Astrocyte of the spinal cord (primary cell): ENCODE results near the gene CPA3.

Experiments used
- DNase-seq: peaks from one replicate; pipeline ENCODE4 v3.0.0; 2011; ENCODE audit warnings: low read depth, low spot score
- H3K4me3 ChIP-seq: 2 replicates; pipeline ENCODE4 v1.5.1; 2011; ENCODE audit warnings: low read depth, mild to moderate bottlenecking, low read length, moderate library complexity
- CTCF ChIP-seq: IDR thresholded peaks from 2 replicates; pipeline ENCODE4 v1.5.1; 2012; ENCODE audit warnings: low read depth, mild to moderate bottlenecking, low read length, inconsistent platforms
- in situ Hi-C: cut with HindIII; loops from 2 replicates; pipeline ENCODE4 v1.10.0; 2017; ENCODE audit warnings: low sequenced_read_pairs

Gene CPA3

GRCh38 chr3:148825476-148825875 is 39.6 kb upstream of the CPA3 start:
- H3K4me3 ChIP-seq = no peak overlapping the region
- in situ Hi-C loops = no loop called here
- no peak for DNase-seq
- TF ChIP-seq CTCF = no peak

GRCh38 chr3:148827585-148827984 is 37.5 kb upstream of the CPA3 start, which contains the start of gene CPB1:
CPB1 (plus strand) TSS chr3:148827811; CDS start chr3:148827824, 13 bp downstream.
- in situ Hi-C loops = no loop called here
- no peak within 1 kb of the TSS for H3K4me3 ChIP-seq
- no peak for TF ChIP-seq CTCF
- no peak for DNase-seq

GRCh38 chr3:148828136-148828690 is 36.9 kb upstream of the CPA3 start:
- no peak for TF ChIP-seq CTCF
- in situ Hi-C loops = no loop called here

GRCh38 chr3:148829926-148830325 is 35.2 kb upstream of the CPA3 start:
- in situ Hi-C loops = no loop called here
- H3K4me3 ChIP-seq = no peak overlapping the region
- no peak for TF ChIP-seq CTCF
- DNase-seq = no peak

More at GRCh38 chr3:148828136-148828690, 36.9 kb upstream of the CPA3 start:
- no peak overlapping the region for H3K4me3 ChIP-seq
- DNase-seq = no peak

GRCh38 chr3:148833223-148833622 is 31.9 kb upstream of the CPA3 start:
- no peak for TF ChIP-seq CTCF
- DNase-seq = no peak
- H3K4me3 ChIP-seq = no peak overlapping the region
- in situ Hi-C loops = no loop called here

- no peak for DNase-seq
- H3K4me3 ChIP-seq = no peak overlapping the region
- in situ Hi-C loops = no loop called here
- no peak for TF ChIP-seq CTCF
Measured at GRCh38 chr3:148839805-148840204, 25.3 kb upstream of the CPA3 start.
